NCI-H524 treated with DMSO at 0.1 percent for 48 hours (cell line): ENCODE data around the gene MRTFA.
"Not testable (repeated sequence)": the region's sequence is repeated elsewhere in the genome, so short reads cannot be mapped to it uniquely, and the experiment has no call there.

Experiments
- DNase-seq: peaks from one replicate; lab custom pipeline; 2025; lab: John Stamatoyannopoulos, UW

MRTFA gene

GRCh38 chr22:40554023-40554422 lies 82.5 kb downstream of the MRTFA start:
- not testable (repeated sequence) for DNase-seq

- DNase-seq = no peak
Observed at GRCh38 chr22:40553014-40553554, 83.4 kb downstream of the MRTFA start.

GRCh38 chr22:40552070-40552469 lies 84.4 kb downstream of the MRTFA start:
- no peak for DNase-seq

- DNase-seq = no peak
Observed at GRCh38 chr22:40547729-40548143, 88.8 kb downstream of the MRTFA start.

GRCh38 chr22:40544758-40545157 lies 91.8 kb downstream of the MRTFA start:
- DNase-seq = no peak

GRCh38 chr22:40542821-40543540 lies 93.5 kb downstream of the MRTFA start:
- DNase-seq = no peak

GRCh38 chr22:40541300-40541699 lies 95.2 kb downstream of the MRTFA start:
- no peak for DNase-seq

- no peak for DNase-seq
Observed at GRCh38 chr22:40540265-40540664, 96.3 kb downstream of the MRTFA start.

- DNase-seq = not testable (repeated sequence)
Observed at GRCh38 chr22:40536149-40536548, 100.4 kb downstream of the MRTFA start.

GRCh38 chr22:40535642-40536041 lies 100.9 kb downstream of the MRTFA start:
- no peak for DNase-seq

GRCh38 chr22:40535189-40535512 lies 101.4 kb downstream of the MRTFA start:
- DNase-seq = no peak

GRCh38 chr22:40534379-40535188 lies 101.9 kb downstream of the MRTFA start:
- DNase-seq = no peak

GRCh38 chr22:40533712-40534378 lies 102.7 kb downstream of the MRTFA start:
- DNase-seq = no peak

GRCh38 chr22:40531951-40532900 lies 104.3 kb downstream of the MRTFA start:
- DNase-seq = no peak

- DNase-seq = not testable (repeated sequence)
Observed at GRCh38 chr22:40530391-40530790, 106.1 kb downstream of the MRTFA start.

- DNase-seq = no peak
Observed at GRCh38 chr22:40529821-40530220, 106.7 kb downstream of the MRTFA start.

- DNase-seq = no peak
Observed at GRCh38 chr22:40526960-40527359, 109.6 kb downstream of the MRTFA start.

- no peak for DNase-seq
Observed at GRCh38 chr22:40525250-40525884, 111.2 kb downstream of the MRTFA start.

- DNase-seq = no peak
Observed at GRCh38 chr22:40524392-40525249, 111.9 kb downstream of the MRTFA start.

- DNase-seq = no peak
Observed at GRCh38 chr22:40522141-40522540, 114.4 kb downstream of the MRTFA start.
